Measurements from ENCODE around the gene MINPP1. TPM values are rescaled to one million over a fixed set of nuclear protein-coding genes. Genes with fewer than 3 reads are reported as not detected.

MINPP1 gene
- polyA plus RNA-seq, 1 of the 3 experiments (the other 2 are of a cell fraction), result 23.7 TPM

DNA sequence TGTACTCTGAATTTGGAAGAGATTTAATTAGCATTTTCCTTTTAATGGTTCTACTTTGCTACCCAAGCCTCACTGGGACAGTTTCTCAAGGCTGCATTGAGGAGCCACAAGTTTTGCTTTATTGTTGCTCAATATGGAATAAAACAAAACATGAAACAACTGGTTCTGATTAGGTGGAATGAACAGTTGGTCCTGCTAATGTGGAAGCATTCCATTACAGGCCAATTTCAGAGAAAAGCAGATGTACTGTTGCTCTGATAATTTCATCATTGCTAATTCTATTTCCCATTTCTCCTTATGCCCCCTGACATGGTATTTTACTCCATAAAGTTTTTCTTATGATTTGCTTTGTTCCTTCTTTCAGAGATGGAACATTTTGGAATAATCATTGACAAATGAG lies 89.0 kb downstream of the MINPP1 start:
- CTCF ChIA-PET, result no interaction called here
- H3K9ac ChIP-seq, result no peak overlapping the region
- no peak overlapping the region for H2AFZ ChIP-seq (ENCODE audit: low read depth)

DNA sequence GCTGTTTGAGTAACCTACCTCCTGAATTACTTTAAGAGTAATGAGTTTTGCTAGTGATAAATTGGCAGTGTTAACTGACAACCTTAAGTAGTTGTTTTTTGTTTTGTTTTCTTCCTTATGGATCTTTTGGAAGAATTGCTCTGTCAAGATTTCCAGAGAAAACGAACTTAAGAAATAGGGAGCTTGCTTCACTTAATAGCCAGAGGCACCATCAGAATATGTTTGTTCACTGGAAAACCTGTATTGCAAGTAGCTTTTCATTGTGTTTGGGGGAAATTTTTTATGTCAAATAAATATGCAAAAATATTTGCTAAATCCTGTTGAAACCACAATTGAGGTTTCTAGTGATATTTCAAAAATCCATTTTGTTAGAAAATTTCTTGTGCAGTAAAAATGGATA lies 89.5 kb downstream of the MINPP1 start:
- no peak overlapping the region for H3K4me2 ChIP-seq
- H3K9ac ChIP-seq, result no peak overlapping the region
- no peaks in the 10 kb centered on the region for H3K27me3 ChIP-seq (ENCODE audit: insufficient read depth)
- no peak for DNase-seq
- TF ChIP-seq MXI1 (IDR thresholded peaks at IDR 0.05; ENCODE audit: low read depth, low read length) (no peak), POLR2AphosphoS5 (IDR thresholded peaks at IDR 0.05; ENCODE audit: low read depth, low read length) (no peak), GATA2 (CRISPR knock-in tag; IDR thresholded peaks at IDR 0.05) (no peak), RXRA (IDR thresholded peaks at IDR 0.05; ENCODE audit: borderline replicate concordance, low read depth) (no peak), TEAD4 (IDR thresholded peaks at IDR 0.05; ENCODE audit: borderline replicate concordance, insufficient read depth) (no peak), TCF12 (IDR thresholded peaks at IDR 0.05) (no peak), FOSL2 (IDR thresholded peaks at IDR 0.05; ENCODE audit: borderline replicate concordance, low read depth) (no peak), CHD2 (IDR thresholded peaks at IDR 0.05; ENCODE audit: low read length, partially characterized antibody) (no peak), RCOR1 (IDR thresholded peaks at IDR 0.05; ENCODE audit: low read length) (no peak), EZH2phosphoT487 (IDR thresholded peaks at IDR 0.05; ENCODE audit: borderline replicate concordance, low read depth) (no peak), SIN3A (IDR thresholded peaks at IDR 0.05; ENCODE audit: borderline replicate concordance, low read depth, low read length) (no peak), FOXJ3 (CRISPR knock-in tag; IDR thresholded peaks at IDR 0.05) (no peak), YY1 (IDR thresholded peaks at IDR 0.05; ENCODE audit: low read depth) (no peak), EP300 (IDR thresholded peaks at IDR 0.05; ENCODE audit: borderline replicate concordance in 1 of 2, low read depth in 1 of 2, low read length in 1 of 2) (no peak), JUND (IDR thresholded peaks at IDR 0.05) (no peak)
- TF ChIP-seq, protein P1, sequence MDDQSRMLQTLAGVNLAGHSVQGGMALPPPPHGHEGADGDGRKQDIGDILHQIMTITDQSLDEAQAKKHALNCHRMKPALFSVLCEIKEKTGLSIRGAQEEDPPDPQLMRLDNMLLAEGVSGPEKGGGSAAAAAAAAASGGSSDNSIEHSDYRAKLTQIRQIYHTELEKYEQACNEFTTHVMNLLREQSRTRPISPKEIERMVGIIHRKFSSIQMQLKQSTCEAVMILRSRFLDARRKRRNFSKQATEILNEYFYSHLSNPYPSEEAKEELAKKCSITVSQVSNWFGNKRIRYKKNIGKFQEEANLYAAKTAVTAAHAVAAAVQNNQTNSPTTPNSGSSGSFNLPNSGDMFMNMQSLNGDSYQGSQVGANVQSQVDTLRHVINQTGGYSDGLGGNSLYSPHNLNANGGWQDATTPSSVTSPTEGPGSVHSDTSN (IDR thresholded peaks at IDR 0.05), result no peak
- TF ChIP-seq, protein P2, sequence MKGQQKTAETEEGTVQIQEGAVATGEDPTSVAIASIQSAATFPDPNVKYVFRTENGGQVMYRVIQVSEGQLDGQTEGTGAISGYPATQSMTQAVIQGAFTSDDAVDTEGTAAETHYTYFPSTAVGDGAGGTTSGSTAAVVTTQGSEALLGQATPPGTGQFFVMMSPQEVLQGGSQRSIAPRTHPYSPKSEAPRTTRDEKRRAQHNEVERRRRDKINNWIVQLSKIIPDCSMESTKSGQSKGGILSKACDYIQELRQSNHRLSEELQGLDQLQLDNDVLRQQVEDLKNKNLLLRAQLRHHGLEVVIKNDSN (IDR thresholded peaks at IDR 0.05; ENCODE audit: borderline replicate concordance, low read depth), result no peak
- TF ChIP-seq, protein P3, sequence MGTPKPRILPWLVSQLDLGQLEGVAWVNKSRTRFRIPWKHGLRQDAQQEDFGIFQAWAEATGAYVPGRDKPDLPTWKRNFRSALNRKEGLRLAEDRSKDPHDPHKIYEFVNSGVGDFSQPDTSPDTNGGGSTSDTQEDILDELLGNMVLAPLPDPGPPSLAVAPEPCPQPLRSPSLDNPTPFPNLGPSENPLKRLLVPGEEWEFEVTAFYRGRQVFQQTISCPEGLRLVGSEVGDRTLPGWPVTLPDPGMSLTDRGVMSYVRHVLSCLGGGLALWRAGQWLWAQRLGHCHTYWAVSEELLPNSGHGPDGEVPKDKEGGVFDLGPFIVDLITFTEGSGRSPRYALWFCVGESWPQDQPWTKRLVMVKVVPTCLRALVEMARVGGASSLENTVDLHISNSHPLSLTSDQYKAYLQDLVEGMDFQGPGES (IDR thresholded peaks at IDR 0.05; ENCODE audit: low read depth, low read length), result no peak
- TF ChIP-seq, protein P4, sequence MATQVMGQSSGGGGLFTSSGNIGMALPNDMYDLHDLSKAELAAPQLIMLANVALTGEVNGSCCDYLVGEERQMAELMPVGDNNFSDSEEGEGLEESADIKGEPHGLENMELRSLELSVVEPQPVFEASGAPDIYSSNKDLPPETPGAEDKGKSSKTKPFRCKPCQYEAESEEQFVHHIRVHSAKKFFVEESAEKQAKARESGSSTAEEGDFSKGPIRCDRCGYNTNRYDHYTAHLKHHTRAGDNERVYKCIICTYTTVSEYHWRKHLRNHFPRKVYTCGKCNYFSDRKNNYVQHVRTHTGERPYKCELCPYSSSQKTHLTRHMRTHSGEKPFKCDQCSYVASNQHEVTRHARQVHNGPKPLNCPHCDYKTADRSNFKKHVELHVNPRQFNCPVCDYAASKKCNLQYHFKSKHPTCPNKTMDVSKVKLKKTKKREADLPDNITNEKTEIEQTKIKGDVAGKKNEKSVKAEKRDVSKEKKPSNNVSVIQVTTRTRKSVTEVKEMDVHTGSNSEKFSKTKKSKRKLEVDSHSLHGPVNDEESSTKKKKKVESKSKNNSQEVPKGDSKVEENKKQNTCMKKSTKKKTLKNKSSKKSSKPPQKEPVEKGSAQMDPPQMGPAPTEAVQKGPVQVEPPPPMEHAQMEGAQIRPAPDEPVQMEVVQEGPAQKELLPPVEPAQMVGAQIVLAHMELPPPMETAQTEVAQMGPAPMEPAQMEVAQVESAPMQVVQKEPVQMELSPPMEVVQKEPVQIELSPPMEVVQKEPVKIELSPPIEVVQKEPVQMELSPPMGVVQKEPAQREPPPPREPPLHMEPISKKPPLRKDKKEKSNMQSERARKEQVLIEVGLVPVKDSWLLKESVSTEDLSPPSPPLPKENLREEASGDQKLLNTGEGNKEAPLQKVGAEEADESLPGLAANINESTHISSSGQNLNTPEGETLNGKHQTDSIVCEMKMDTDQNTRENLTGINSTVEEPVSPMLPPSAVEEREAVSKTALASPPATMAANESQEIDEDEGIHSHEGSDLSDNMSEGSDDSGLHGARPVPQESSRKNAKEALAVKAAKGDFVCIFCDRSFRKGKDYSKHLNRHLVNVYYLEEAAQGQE (IDR thresholded peaks at IDR 0.05; ENCODE audit: low read depth, low read length), result no peak
- CTCF ChIA-PET, result no interaction called here
- H3K4me3 ChIP-seq (ENCODE audit: low read depth in 2 of 2, low read length in 1 of 2), result no peak overlapping the region
- POLR2A ChIA-PET, result no interaction called here
- WGBS (ENCODE audit: low lambda C conversion rate), result 78% methylated on average over 1 of the region's 1 CpG
- H3K27ac ChIP-seq (ENCODE audit: low read depth in 2 of 2, low read length in 1 of 2), result no peak overlapping the region; a peak in 1 of 4 replicates
- H3K36me3 ChIP-seq (replicated peaks in 1 of 2; ENCODE audit: control insufficient read depth in 1 of 2, insufficient read depth in 2 of 2, low read length in 1 of 2), result no peaks in the 10 kb centered on the region
- H3K4me1 ChIP-seq (ENCODE audit: control insufficient read depth in 1 of 2, insufficient read depth in 2 of 2, low read depth in 1 of 2, low read length in 1 of 2), result peaks cover 0 to 12% of the 10 kb centered on the region in 2 experiments; a peak in 2 of 4 replicates
- no peaks in the 10 kb centered on the region for H3K79me2 ChIP-seq (ENCODE audit: insufficient read depth)
- H3K9me2 ChIP-seq, result no peaks in the 10 kb centered on the region
- no peaks in the 10 kb centered on the region for H3K9me3 ChIP-seq
- H2AFZ ChIP-seq (ENCODE audit: low read depth), result no peak overlapping the region
- H4K20me1 ChIP-seq (ENCODE audit: insufficient read depth), result no peaks in the 10 kb centered on the region
- H3F3A ChIP-seq (replicated peaks; ENCODE audit: insufficient read depth), result no peaks in the 10 kb centered on the region

More for the DNA sequence above, 89.0 kb downstream of the MINPP1 start:
- Histone ChIP-seq H3K4me3 (ENCODE audit: low read depth in 2 of 2, low read length in 1 of 2) (no peak overlapping the region), H3K27ac (ENCODE audit: low read depth in 2 of 2, low read length in 1 of 2) (no peak overlapping the region; a peak in 1 of 4 replicates), H3F3A (replicated peaks; ENCODE audit: insufficient read depth) (no peaks in the 10 kb centered on the region), H3K4me1 (ENCODE audit: control insufficient read depth in 1 of 2, insufficient read depth in 2 of 2, low read depth in 1 of 2, low read length in 1 of 2) (peaks cover 0 to 12% of the 10 kb centered on the region in 2 experiments; a peak in 2 of 4 replicates), H3K9me2 (no peaks in the 10 kb centered on the region), H3K27me3 (ENCODE audit: insufficient read depth) (no peaks in the 10 kb centered on the region), H3K9me3 (no peaks in the 10 kb centered on the region), H3K79me2 (ENCODE audit: insufficient read depth) (no peaks in the 10 kb centered on the region), H3K36me3 (replicated peaks in 1 of 2; ENCODE audit: control insufficient read depth in 1 of 2, insufficient read depth in 2 of 2, low read length in 1 of 2) (no peaks in the 10 kb centered on the region), H3K4me2 (no peak overlapping the region), H4K20me1 (ENCODE audit: insufficient read depth) (no peaks in the 10 kb centered on the region)
- TF ChIP-seq RFX5 (IDR thresholded peaks at IDR 0.05; ENCODE audit: low read length) (no peak), TCF12 (IDR thresholded peaks at IDR 0.05) (peak; percentile 55), GABPA (IDR thresholded peaks at IDR 0.05; ENCODE audit: low read depth) (no peak), CHD2 (IDR thresholded peaks at IDR 0.05; ENCODE audit: low read length, partially characterized antibody) (peak; percentile 40), NRF1 (IDR thresholded peaks at IDR 0.05; ENCODE audit: low read depth, low read length) (no peak), RAD21 (IDR thresholded peaks at IDR 0.05; ENCODE audit: low read length) (0 out of 2 replicates have a peak, but pooled peaks have one; percentile 3), EP300 (IDR thresholded peaks at IDR 0.05; ENCODE audit: borderline replicate concordance in 1 of 2, low read depth in 1 of 2, low read length in 1 of 2) (peak in 1 of 2 experiments; percentile 72; a peak in 2 of 4 replicates), SIN3A (IDR thresholded peaks at IDR 0.05; ENCODE audit: borderline replicate concordance, low read depth, low read length) (no peak), RCOR1 (IDR thresholded peaks at IDR 0.05; ENCODE audit: low read length) (peak; percentile 99)
- peak; percentile 45 for DNase-seq
- POLR2A ChIA-PET, result no interaction called here

All from SK-N-SH (cell line).